ENCODE results near the gene SLC19A1.
A peak's percentile ranks its signal among the peaks of the same experiment; 100 is the strongest.

The SLC19A1 gene

GRCh38 chr21:45548711-45549491, 6.7 kb upstream of the SLC19A1 start:
- no peak for DNase-seq (ENCODE audit: low read depth, low spot score)
- no peak overlapping the region for H3K4me3 ChIP-seq (ENCODE audit: low read length)

- DNase-seq (ENCODE audit: low read depth, low spot score) = no peak
- no peak overlapping the region for H3K4me3 ChIP-seq (ENCODE audit: low read length)
These were observed 5.3 kb upstream of the SLC19A1 start for GRCh38 chr21:45547545-45547900.

GRCh38 chr21:45546636-45547544, 4.7 kb upstream of the SLC19A1 start:
- DNase-seq (ENCODE audit: low read depth, low spot score) = no peak
- H3K4me3 ChIP-seq (ENCODE audit: low read length) = no peak overlapping the region

- no peak overlapping the region for H3K4me3 ChIP-seq (ENCODE audit: low read length)
- DNase-seq (ENCODE audit: low read depth, low spot score) = no peak
These were observed 3.7 kb upstream of the SLC19A1 start for GRCh38 chr21:45545691-45546531.

- no peak for DNase-seq (ENCODE audit: low read depth, low spot score)
- no peak overlapping the region for H3K4me3 ChIP-seq (ENCODE audit: low read length)
These were observed 3.0 kb upstream of the SLC19A1 start for GRCh38 chr21:45545236-45545570.

GRCh38 chr21:45544449-45545235, 2.4 kb upstream of the SLC19A1 start:
- DNase-seq (ENCODE audit: low read depth, low spot score) = no peak
- H3K4me3 ChIP-seq (ENCODE audit: low read length) = no peak overlapping the region

DNA sequence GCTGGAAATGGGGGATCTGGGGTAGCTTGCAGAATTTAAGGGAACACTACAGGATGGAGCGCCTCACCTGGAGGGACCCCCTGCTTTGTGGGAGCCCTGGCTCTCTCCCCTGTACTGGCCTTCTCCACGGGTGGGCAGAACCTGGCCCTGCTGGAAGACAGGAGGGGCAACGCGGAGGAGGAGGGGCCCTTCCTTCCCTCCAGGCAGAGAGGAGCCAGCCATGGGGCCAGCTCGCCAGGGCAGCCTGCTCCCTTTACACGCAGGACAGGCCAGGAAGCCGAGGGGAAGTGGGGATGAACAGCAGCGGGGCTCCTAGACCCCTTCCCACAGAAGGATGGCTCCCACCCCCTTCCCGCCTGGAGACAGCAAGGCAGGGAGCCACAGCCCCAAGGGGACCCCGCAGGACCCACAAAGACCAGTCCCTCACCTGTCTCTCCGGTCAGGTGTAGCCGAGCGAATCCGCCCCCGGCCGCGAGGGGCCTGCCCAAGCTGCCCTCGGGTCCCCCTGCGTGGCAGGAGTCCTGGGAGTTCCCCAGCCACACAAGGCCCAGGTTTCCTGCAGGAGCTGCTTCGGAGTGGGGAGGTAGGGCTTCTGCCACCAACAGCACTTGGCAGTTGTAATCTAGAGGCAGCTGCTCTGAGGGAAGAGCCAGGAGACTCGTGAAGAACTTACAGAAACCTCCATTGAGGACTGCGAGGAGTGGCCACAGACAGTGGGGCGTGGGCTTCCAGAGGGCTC, 1.6 kb upstream of the SLC19A1 start:
- no peak for DNase-seq (ENCODE audit: low read depth, low spot score)
- H3K4me3 ChIP-seq (ENCODE audit: low read length) = no peak overlapping the region

DNA sequence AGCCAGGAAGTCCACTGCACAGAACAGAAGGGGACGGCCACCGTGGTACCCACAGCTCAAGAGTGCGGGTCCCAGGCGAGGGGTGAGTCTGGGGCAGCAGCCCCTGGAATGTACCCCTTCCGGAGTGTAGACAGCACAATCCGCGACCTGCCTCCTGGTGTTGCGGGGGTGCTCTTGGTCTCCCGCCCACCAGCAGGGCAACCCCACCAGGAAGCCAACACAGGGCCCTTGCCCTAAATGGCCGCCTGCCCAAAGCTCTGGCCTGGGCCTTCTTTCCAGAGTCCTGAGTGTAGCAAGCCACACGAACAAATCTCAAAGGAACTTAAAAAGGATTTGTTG, 1.1 kb upstream of the SLC19A1 start:
- no peak for DNase-seq (ENCODE audit: low read depth, low spot score)
- no peak overlapping the region for H3K4me3 ChIP-seq (ENCODE audit: low read length)

GRCh38 chr21:45542667-45543370, 579 bp upstream of the SLC19A1 start:
- no peak for DNase-seq (ENCODE audit: low read depth, low spot score)
- H3K4me3 ChIP-seq (ENCODE audit: low read length) = peak overlapping the region; percentile 89

DNA sequence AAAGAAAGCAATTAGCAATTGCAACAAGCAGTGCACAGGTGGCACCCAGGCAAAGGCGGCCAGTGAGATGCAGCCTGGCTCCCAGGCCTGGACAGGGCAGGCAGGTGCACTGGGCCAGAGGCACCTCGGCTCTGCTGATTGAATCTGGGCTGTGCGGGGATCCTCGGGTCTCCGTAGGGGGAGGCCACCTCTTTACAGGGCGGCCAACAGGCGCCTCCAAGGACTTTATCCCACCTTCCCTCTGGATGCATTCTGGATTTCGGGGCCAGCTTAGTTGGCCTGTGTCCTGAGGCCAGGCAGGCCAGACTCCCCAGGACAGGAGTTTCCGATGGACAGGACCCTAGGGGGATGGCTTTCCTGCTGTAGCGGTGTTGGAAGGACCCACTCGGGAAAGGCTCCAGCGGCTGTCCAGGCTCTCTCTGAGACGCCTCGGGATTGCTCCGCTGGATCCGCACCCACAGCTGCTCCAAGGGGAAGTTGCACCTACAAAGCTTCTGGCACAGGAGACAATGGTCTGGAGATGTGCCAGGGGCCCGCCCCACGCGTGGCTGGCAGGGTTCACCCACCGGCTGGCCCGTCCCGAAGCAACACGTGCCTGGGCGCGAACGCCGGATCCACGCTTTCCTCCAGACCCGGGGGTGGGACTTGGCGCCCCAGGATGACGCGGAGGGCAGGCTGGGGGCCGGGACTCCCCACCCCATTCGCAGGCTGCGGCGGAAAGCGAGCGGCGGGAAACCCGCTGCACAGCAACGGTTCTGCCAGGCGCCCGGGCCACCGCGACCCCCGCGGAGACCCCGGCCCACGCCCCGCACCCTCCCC, 810 bp downstream of the SLC19A1 start:
- peak overlapping the region; percentile 89 for H3K4me3 ChIP-seq (ENCODE audit: low read length)
- DNase-seq (ENCODE audit: low read depth, low spot score) = peak; percentile 69

GRCh38 chr21:45540601-45540970, 1.7 kb downstream of the SLC19A1 start:
- no peak for DNase-seq (ENCODE audit: low read depth, low spot score)
- H3K4me3 ChIP-seq (ENCODE audit: low read length) = peak overlapping the region; percentile 89

DNA sequence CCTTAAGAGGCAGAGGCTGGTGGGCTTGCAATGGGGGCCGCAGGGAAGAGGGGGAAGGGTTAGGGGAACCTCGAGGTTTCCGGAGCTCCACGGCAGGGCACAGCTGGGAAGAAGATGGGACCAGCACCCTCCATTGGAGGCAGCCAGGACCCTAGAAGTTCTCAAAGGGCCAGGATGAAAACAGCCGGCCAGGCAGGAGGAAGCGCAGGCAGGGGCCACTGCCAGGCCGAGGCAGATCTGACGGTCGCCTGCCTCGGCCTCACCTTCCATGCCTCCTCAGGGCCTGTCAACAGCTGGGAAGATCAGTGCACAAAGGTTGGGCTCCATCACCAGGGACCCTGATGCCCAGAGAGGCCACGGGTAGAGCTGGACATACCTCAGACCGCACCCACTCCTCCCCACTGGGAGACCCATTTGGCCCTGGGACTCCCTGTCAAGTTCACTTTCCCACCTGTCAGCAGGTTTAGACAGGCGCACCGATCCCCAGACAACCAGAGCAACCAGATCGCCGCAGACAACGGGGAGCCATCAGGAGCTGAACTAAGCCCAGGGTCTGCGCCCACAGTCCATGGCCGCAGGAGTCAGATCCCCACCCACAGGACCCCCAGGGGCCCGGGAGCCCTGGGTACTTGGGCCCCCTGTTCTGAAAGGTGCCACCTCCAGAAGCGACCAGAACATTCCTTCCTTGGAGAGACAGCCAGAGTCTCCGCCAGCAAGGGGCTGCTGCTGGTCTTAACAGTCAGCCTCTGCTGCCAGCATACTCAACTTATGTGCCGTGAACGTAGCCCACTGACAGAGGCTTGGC, 2.2 kb downstream of the SLC19A1 start:
- DNase-seq (ENCODE audit: low read depth, low spot score) = no peak
- H3K4me3 ChIP-seq (ENCODE audit: low read length) = no peak overlapping the region

DNA sequence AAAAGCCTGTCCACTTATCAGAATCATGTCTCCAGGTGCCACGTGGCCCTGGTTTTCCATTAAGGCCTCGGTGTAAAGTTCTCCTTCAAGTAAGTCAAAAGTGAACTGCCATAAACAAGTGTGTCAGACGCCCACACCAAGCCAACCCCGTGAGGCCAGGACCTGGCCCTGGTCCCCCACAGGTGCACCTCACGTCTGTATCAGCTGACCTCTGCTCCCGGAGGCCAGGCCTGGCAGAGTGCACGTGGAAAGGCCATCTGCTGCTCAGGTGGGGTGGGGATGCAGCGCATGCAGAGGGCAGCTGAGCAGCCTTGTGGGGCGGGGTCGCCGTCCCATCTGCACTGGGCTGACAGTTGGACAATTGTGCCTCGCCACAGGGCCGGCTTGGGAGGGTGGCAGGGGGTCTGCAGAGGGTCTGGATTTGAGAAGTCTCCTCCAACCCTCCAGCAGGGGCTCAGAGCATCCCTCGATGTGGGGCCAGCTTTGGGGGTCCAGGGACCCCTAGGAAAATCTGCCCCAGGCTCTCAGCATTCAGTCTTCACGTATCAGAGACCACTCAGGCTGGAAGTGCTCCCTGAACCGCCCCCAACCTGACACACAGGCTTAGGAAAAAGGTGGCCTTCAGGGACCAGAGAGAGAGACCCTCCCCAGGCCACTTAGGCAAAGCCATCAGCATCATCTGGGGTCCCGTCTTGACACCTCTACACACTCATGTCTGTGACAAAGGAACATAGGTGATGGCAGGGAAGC, 3.0 kb downstream of the SLC19A1 start:
- no peak for DNase-seq (ENCODE audit: low read depth, low spot score)
- no peak overlapping the region for H3K4me3 ChIP-seq (ENCODE audit: low read length)

DNA sequence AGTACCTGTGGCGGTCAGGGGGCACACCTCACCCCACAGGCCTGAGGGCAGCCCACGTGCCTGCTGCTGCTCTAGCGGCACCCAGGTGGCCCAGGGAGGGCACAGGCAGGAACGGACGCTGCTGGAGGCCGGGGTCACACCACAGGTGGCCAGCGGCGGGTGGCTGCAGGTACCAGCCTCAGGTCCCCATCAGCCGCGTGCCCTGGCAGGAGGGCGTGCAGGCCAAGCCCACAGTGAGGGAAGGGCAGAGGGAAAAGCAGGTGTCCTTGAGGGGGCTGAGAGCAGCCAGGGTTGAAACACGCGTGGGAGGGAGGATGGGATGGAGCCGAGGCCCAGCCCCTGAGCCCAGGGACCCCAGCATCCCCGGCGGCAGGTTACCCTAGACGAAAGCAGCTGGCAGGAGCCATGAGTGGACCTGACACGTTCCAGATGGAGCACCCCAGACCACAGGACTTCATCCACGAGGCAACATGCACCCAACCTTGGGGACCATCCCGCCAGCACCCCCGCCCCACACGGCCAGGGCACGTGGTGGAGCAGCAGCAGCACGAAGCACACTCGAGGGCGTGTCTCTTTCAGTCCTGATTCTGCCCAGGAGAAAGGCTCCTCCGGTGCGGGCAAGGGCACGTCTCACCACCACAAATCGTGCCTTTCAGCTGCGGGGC, 3.7 kb downstream of the SLC19A1 start:
- H3K4me3 ChIP-seq (ENCODE audit: low read length) = no peak overlapping the region
- DNase-seq (ENCODE audit: low read depth, low spot score) = no peak

DNA sequence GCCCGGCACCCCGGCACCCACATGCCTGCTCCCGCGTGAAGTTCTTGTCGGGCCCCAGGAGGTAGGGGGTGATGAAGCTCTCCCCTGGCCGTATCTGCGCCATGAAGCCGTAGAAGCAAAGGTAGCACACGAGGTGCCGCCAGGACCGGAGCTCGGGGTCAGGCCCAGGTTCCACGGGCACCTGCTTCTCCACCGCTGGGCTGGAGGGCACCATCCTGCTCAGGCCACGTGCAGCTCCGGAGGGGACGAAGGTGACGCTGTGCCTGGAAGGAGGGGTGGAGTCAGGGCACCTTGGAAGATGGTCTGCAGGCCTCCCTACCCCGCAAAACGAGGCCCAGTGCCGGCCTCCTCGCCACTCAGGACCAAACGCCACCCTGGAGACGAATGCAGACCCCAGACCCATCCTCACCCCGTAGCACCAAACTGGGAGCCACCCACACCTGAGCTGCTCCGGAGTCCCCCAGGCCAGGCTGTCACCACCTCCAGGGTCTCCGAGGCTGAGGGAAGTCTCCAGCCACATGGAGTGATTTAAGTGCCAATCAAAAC, 4.4 kb downstream of the SLC19A1 start:
- H3K4me3 ChIP-seq (ENCODE audit: low read length) = no peak overlapping the region
- no peak for DNase-seq (ENCODE audit: low read depth, low spot score)

All from Jurkat, Clone E6-1 (cell line).